CD8-positive, alpha-beta memory T cell (primary cell): ENCODE data around the gene NDUFS5. TPM values are rescaled to one million over a fixed set of nuclear protein-coding genes. Genes with fewer than 3 reads are reported as not detected.
"Not testable (repeated sequence)": the region's sequence is repeated elsewhere in the genome, so short reads cannot be mapped to it uniquely, and the experiment has no call there.

ENCODE experiments used
- CTCF ChIA-PET: fragments of 350-600 bp; sonication (Branson Sonifier 250); formaldehyde crosslinking; loops from one replicate; lab custom pipeline; 2021; ENCODE audit warnings: antibody characterized with exemption; lab: Charles Lee
- POLR2A ChIA-PET: fragments of 350-600 bp; sonication (Branson Sonifier 250); formaldehyde crosslinking; loops from one replicate; lab custom pipeline; 2021; ENCODE audit warnings: antibody characterized with exemption; lab: Charles Lee
- DNase-seq, 5 donors: peaks; one replicate each; pipeline versions ENCODE4 v3.0.0 to v3.0.0-alpha.2; 2020 to 2022; ENCODE audit warnings: mixed read lengths in 1 of 5
- H3K27ac ChIP-seq: one replicate; pipeline ENCODE4 v1.7.0; 2013; ENCODE audit warnings: low read depth, mild to moderate bottlenecking, low read length, moderate library complexity
- H3K27me3 ChIP-seq: 2 replicates; pipeline ENCODE4 v1.7.0; 2013; ENCODE audit warnings: low read length, mild to moderate bottlenecking; ENCODE audit not compliant: insufficient read depth, poor library complexity, severe bottlenecking
- H3K36me3 ChIP-seq: 2 replicates; pipeline ENCODE4 v1.7.0; 2013; ENCODE audit warnings: mild to moderate bottlenecking, low read length, moderate library complexity; ENCODE audit not compliant: insufficient read depth
- H3K4me1 ChIP-seq: 2 replicates; pipeline ENCODE4 v1.7.0; 2013; ENCODE audit warnings: mild to moderate bottlenecking, low read length, moderate library complexity; ENCODE audit not compliant: insufficient read depth
- H3K4me3 ChIP-seq: 2 replicates; pipeline ENCODE4 v1.7.0; 2013; ENCODE audit warnings: mild to moderate bottlenecking, low read length
- H3K9me3 ChIP-seq: 2 replicates; pipeline ENCODE4 v1.7.0; 2013; ENCODE audit warnings: mild to moderate bottlenecking, low read length
- H3K27ac Mint-ChIP-seq, 8 donors: one replicate each; pipeline ENCODE4 v1.8.0; 2020 to 2021; ENCODE audit warnings: mixed read lengths in 8 of 8, mild to moderate bottlenecking in 6 of 8, inconsistent platforms in 3 of 8, moderate library complexity in 3 of 8
- H3K27me3 Mint-ChIP-seq, 2 donors: one replicate each; pipeline ENCODE4 v1.8.0; 2020 to 2021; ENCODE audit warnings: mixed read lengths in 2 of 2, mild to moderate bottlenecking in 1 of 2, moderate library complexity in 1 of 2
- H3K36me3 Mint-ChIP-seq, 3 donors: one replicate each; pipeline ENCODE4 v1.8.0; 2020 to 2021; ENCODE audit warnings: mixed read lengths in 3 of 3, inconsistent platforms in 1 of 3, mild to moderate bottlenecking in 1 of 3
- H3K4me1 Mint-ChIP-seq, 3 donors: one replicate each; pipeline ENCODE4 v1.8.0; 2020 to 2021; ENCODE audit warnings: mixed read lengths in 3 of 3, inconsistent platforms in 1 of 3, mild to moderate bottlenecking in 1 of 3
- H3K4me3 Mint-ChIP-seq, 7 donors: one replicate each; pipeline ENCODE4 v1.8.0; 2020 to 2021; ENCODE audit warnings: mixed read lengths in 7 of 7, mild to moderate bottlenecking in 6 of 7, moderate library complexity in 4 of 7, inconsistent platforms in 2 of 7
- H3K9me3 Mint-ChIP-seq, 5 donors: one replicate each; pipeline ENCODE4 v1.8.0; 2020 to 2022; ENCODE audit warnings: mixed read lengths in 5 of 5, mild to moderate bottlenecking in 3 of 5, moderate library complexity in 2 of 5, inconsistent platforms in 1 of 5
- polyA plus RNA-seq: library from polyadenylated mRNA; unstranded; fragments of 300-500 nt; fragmentation: Illumina TruSeq; gene quantifications from one replicate; pipeline ENCODE4 v1.2.3, GENCODE V29; 2021
- total RNA-seq, 2 experiments: library from RNA; stranded (reverse); gene quantifications; one replicate each; pipeline ENCODE4 v1.2.3, GENCODE V29; 2021

The NDUFS5 gene
- total RNA-seq (100 to 1,000 TPM; 174 to 192 TPM), polyA plus RNA-seq (594 TPM)

- peak within 1 kb of the TSS; percentile 92 to 100 (median 95) for H3K4me3 Mint-ChIP-seq
- peak within 1 kb of the TSS; percentile 93 to 100 (median 97) for H3K27ac Mint-ChIP-seq
- peak within 1 kb of the TSS; percentile 83 for H3K27ac ChIP-seq
- ChIA-PET POLR2A (interaction anchor here (1.4 to 1.6 kb wide), 4 partner anchors 8 to 49 kb away, joined by 4 to 7 read pairs (median 5); no protein-coding TSS in a partner anchor), CTCF (interaction anchor here (0.8 to 1.5 kb wide), 9 partner anchors 10 to 167 kb away, joined by 3 to 4 read pairs (median 3); partner anchors contain the start of gene RRAGC)
- H3K9me3 ChIP-seq: no peaks in the 10 kb centered on the region
- peaks cover 16% of the 10 kb centered on the region for H3K4me1 ChIP-seq
- peaks cover 12% of the 10 kb centered on the region for H3K36me3 ChIP-seq
- peaks cover 0 to 35% (median 5%) of the 10 kb centered on the region in 3 donors for H3K36me3 Mint-ChIP-seq
- H3K4me3 ChIP-seq: peak within 1 kb of the TSS; percentile 88
- H3K27me3 Mint-ChIP-seq: no peaks in the 10 kb centered on the region
- DNase-seq: peak; percentile 67 to 88 (median 80)
- peaks cover 19 to 38% (median 33%) of the 10 kb centered on the region in 3 donors for H3K4me1 Mint-ChIP-seq
- no peaks in the 10 kb centered on the region for H3K9me3 Mint-ChIP-seq
- H3K27me3 ChIP-seq: no peaks in the 10 kb centered on the region
Observed at GRCh38 chr1:39026051-39026865, at the start of gene NDUFS5. Gene NDUFS5 (plus strand): TSS chr1:39026350. CDS start chr1:39028725, 2,375 bp downstream.

GRCh38 chr1:38977399-38978244 lies 48.5 kb upstream of the NDUFS5 start:
- not testable (repeated sequence) for H3K36me3 ChIP-seq, H3K27ac ChIP-seq, H3K27me3 ChIP-seq, H3K4me1 ChIP-seq, H3K27me3 Mint-ChIP-seq, H3K9me3 ChIP-seq, H3K36me3 Mint-ChIP-seq
- peak overlapping the region; percentile 54 to 98 (median 92) for H3K27ac Mint-ChIP-seq
- peak overlapping the region; percentile 14 for H3K4me3 ChIP-seq
- CTCF ChIA-PET: interaction anchor here (0.7 to 2.1 kb wide), 7 partner anchors 12 to 116 kb away, joined by 3 to 5 read pairs (median 3); partner anchors contain the start of gene NDUFS5
- POLR2A ChIA-PET: interaction anchor here (0.6 to 1.5 kb wide), 8 partner anchors 10 to 1410 kb away, joined by 3 to 10 read pairs (median 5); partner anchors contain the start of genes NDUFS5 and RRAGC
- peak; percentile 45 to 91 (median 83) for DNase-seq
- peak overlapping the region; percentile 70 to 88 (median 77) for H3K4me3 Mint-ChIP-seq
- peaks cover 15 to 25% (median 20%) of the 10 kb centered on the region in 3 donors for H3K4me1 Mint-ChIP-seq
- H3K9me3 Mint-ChIP-seq: peaks cover 0 to 13% (median 12%) of the 10 kb centered on the region in 5 donors

GRCh38 chr1:38978245-38978542 lies 48.0 kb upstream of the NDUFS5 start:
- H3K27me3 Mint-ChIP-seq, DNase-seq, H3K36me3 Mint-ChIP-seq, H3K36me3 ChIP-seq, H3K27me3 ChIP-seq, H3K4me1 ChIP-seq, H3K27ac ChIP-seq, H3K9me3 ChIP-seq: not testable (repeated sequence)
- ChIA-PET POLR2A (interaction anchor here (0.7 to 1.5 kb wide), 4 partner anchors 20 to 1409 kb away, joined by 5 to 10 read pairs (median 6); partner anchors contain the start of gene RRAGC), CTCF (interaction anchor here (0.7 to 2.1 kb wide), 7 partner anchors 12 to 117 kb away, joined by 3 to 5 read pairs (median 3); partner anchors contain the start of gene NDUFS5)
- Mint-ChIP-seq H3K27ac (peak overlapping the region; percentile 70 to 98 (median 92)), H3K9me3 (peaks cover 0 to 13% (median 12%) of the 10 kb centered on the region in 5 donors), H3K4me1 (peaks cover 11 to 20% (median 15%) of the 10 kb centered on the region in 3 donors), H3K4me3 (peak overlapping the region in 6 of 7 donors; percentile 70 to 88 (median 78))
- H3K4me3 ChIP-seq: peak overlapping the region; percentile 14

GRCh38 chr1:38979380-38979779 lies 46.8 kb upstream of the NDUFS5 start:
- peaks cover 11 to 19% (median 12%) of the 10 kb centered on the region in 3 donors for H3K4me1 Mint-ChIP-seq
- CTCF ChIA-PET: not testable (repeated sequence)

GRCh38 chr1:38989979-38990378 lies 36.2 kb upstream of the NDUFS5 start:
- Histone ChIP-seq H3K4me3 (no peak overlapping the region), H3K27me3 (no peaks in the 10 kb centered on the region), H3K36me3 (no peaks in the 10 kb centered on the region), H3K4me1 (peaks cover 30% of the 10 kb centered on the region), H3K9me3 (no peaks in the 10 kb centered on the region), H3K27ac (peak overlapping the region; percentile 76)
- Mint-ChIP-seq H3K27me3 (peaks cover 1 to 4% of the 10 kb centered on the region in 2 donors), H3K36me3 (peaks cover 0 to 19% (median under 1%) of the 10 kb centered on the region in 3 donors), H3K9me3 (no peaks in the 10 kb centered on the region), H3K4me3 (peak overlapping the region; percentile 77 to 93 (median 83)), H3K4me1 (peaks cover 25 to 42% (median 35%) of the 10 kb centered on the region in 3 donors), H3K27ac (peak overlapping the region; percentile 61 to 95 (median 90))
- POLR2A ChIA-PET: interaction anchor here (1.0 to 1.4 kb wide), 2 partner anchors 37 to 117 kb away, joined by 3 to 7 read pairs; partner anchors contain the start of genes MYCBP and NDUFS5
- DNase-seq: no peak
- CTCF ChIA-PET: interaction anchor here (0.9 kb wide), 1 partner anchor 12 kb away, joined by 3 read pairs; no protein-coding TSS in a partner anchor

More at GRCh38 chr1:38979380-38979779, 46.8 kb upstream of the NDUFS5 start:
- H3K27me3 Mint-ChIP-seq, DNase-seq, H3K36me3 Mint-ChIP-seq, H3K27ac ChIP-seq, H3K27ac Mint-ChIP-seq, H3K4me1 ChIP-seq, H3K9me3 ChIP-seq, H3K27me3 ChIP-seq, H3K4me3 Mint-ChIP-seq, POLR2A ChIA-PET, H3K4me3 ChIP-seq, H3K36me3 ChIP-seq: not testable (repeated sequence)
- peaks cover 0 to 13% (median 12%) of the 10 kb centered on the region in 5 donors for H3K9me3 Mint-ChIP-seq

- DNase-seq: no peak
- H3K27me3 Mint-ChIP-seq: peaks cover 1 to 4% of the 10 kb centered on the region in 2 donors
- no peaks in the 10 kb centered on the region for H3K27me3 ChIP-seq
- peak overlapping the region; percentile 77 for H3K4me3 ChIP-seq
- no peaks in the 10 kb centered on the region for H3K36me3 ChIP-seq
- H3K9me3 Mint-ChIP-seq: no peaks in the 10 kb centered on the region
- peaks cover 0 to 23% (median 3%) of the 10 kb centered on the region in 3 donors for H3K36me3 Mint-ChIP-seq
- no peaks in the 10 kb centered on the region for H3K9me3 ChIP-seq
- peak overlapping the region; percentile 76 for H3K27ac ChIP-seq
- peak overlapping the region; percentile 77 to 93 (median 83) for H3K4me3 Mint-ChIP-seq
- peaks cover 33% of the 10 kb centered on the region for H3K4me1 ChIP-seq
- peak overlapping the region; percentile 61 to 95 (median 90) for H3K27ac Mint-ChIP-seq
- CTCF ChIA-PET: interaction anchor here (0.9 kb wide), 1 partner anchor 12 kb away, joined by 3 read pairs; no protein-coding TSS in a partner anchor
- peaks cover 28 to 46% (median 39%) of the 10 kb centered on the region in 3 donors for H3K4me1 Mint-ChIP-seq
- POLR2A ChIA-PET: interaction anchor here (1.0 to 1.4 kb wide), 2 partner anchors 36 to 117 kb away, joined by 3 to 7 read pairs; partner anchors contain the start of genes MYCBP and NDUFS5
Observed at GRCh38 chr1:38990386-38990737, 35.8 kb upstream of the NDUFS5 start.
